ENCODE data around the gene GPRC5A. TPM values are rescaled to one million over a fixed set of nuclear protein-coding genes. Genes with fewer than 3 reads are reported as not detected.

The GPRC5A gene
- total and polyA plus RNA-seq, 2 of the 4 experiments (the other 2 are of a cell fraction) = 49.6 to 201 TPM

DNA sequence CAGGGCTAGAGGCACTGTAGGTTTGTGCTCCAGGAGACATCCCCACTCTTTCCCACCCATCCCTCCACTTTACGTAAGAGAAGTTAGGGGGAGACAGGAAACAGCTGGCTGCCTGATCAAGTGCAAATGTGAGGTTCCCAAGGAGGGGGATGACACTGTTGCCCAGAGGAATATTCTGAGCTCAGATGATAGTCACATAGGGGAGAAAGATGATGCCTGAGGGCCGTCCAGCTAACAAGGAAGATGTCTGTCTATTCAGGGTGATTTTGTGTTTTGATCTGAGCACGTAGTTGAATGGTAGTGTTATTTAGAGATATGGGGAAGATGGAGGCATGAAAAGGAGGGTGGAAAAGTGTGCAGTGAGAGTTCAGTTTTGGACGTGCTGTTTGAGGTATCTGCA, 74.5 kb downstream of the GPRC5A start:
- Histone ChIP-seq H4K8ac (ENCODE audit: low read depth in 2 of 2, low read length in 2 of 2) (no peak overlapping the region), H2AK5ac (ENCODE audit: low read depth, low read length) (no peak overlapping the region), H4K20me1 (ENCODE audit: insufficient read depth, low read length) (no peaks in the 10 kb centered on the region), H4K5ac (ENCODE audit: low read depth, low read length) (no peak overlapping the region), H3K4me1 (ENCODE audit: control insufficient read depth, insufficient read depth, low read length) (peaks cover 5% of the 10 kb centered on the region; the same call in 1 of the 2 replicates), H3K9me1 (ENCODE audit: insufficient read depth, low read length) (no peaks in the 10 kb centered on the region), H2BK20ac (ENCODE audit: low read depth, low read length) (no peak overlapping the region), H3K27me3 (ENCODE audit: control insufficient read depth, insufficient read depth, low read length) (no peaks in the 10 kb centered on the region), H3K9me3 (ENCODE audit: control insufficient read depth, insufficient read depth, low read length) (no peaks in the 10 kb centered on the region), H2BK120ac (ENCODE audit: low read depth, low read length) (no peak overlapping the region), H2AK9ac (replicated peaks; ENCODE audit: low read depth, low read length, poor library complexity) (no peak overlapping the region), H3K9ac (ENCODE audit: low read depth, low read length) (no peak overlapping the region), H4K91ac (ENCODE audit: insufficient read depth, low read depth, low read length) (no peak overlapping the region), H3K14ac (replicated peaks; ENCODE audit: low read depth, low read length) (no peak overlapping the region), H3K56ac (ENCODE audit: extremely low read depth, insufficient read depth, low read length) (no peak overlapping the region), H3K79me1 (ENCODE audit: low read depth in 1 of 2, low read length in 2 of 2) (no peaks in the 10 kb centered on the region), H3K4me2 (ENCODE audit: low read depth, low read length) (no peak overlapping the region), H3K36me3 (ENCODE audit: control insufficient read depth, insufficient read depth, low read length) (peaks cover 3% of the 10 kb centered on the region), H3K23ac (ENCODE audit: low read depth, low read length) (no peak overlapping the region), H3K4ac (ENCODE audit: low read depth, low read length) (no peak overlapping the region), H2BK5ac (ENCODE audit: low read depth, low read length, poor library complexity, severe bottlenecking) (no peak overlapping the region), H3K4me3 (ENCODE audit: insufficient read depth, low read depth, low read length) (no peak overlapping the region), H2AFZ (replicated peaks; ENCODE audit: low read length, poor library complexity) (no peak overlapping the region), H3K27ac (ENCODE audit: insufficient read depth, low read length) (no peak overlapping the region), H3K18ac (ENCODE audit: low read depth, low read length) (no peak overlapping the region), H2BK15ac (ENCODE audit: low read depth, low read length) (no peak overlapping the region)
- WGBS, 2 experiments (ENCODE audit: extremely low coverage in 2 of 2, insufficient read length in 1 of 2) = 40 to 100% methylated on average over 1 to 2 of the region's 4 CpGs
- ChIA-PET POLR2A (ENCODE audit: unreplicated experiment) (no interaction called here), CTCF (no interaction called here)
- intact Hi-C loops (cut with micrococcal nuclease) = no loop called here
- no peak for ATAC-seq (ENCODE audit: low read depth)
- DNase-seq = no peak
- BruUV-seq (replicated peaks) = no TSS peak
- dilution Hi-C loops (cut with HindIII; ENCODE audit: low sequenced_read_pairs, unreplicated experiment) = no loop called here
- TF ChIP-seq CEBPB (IDR thresholded peaks at IDR 0.05; ENCODE audit: low read depth, low read length) (no peak), POLR2A (IDR thresholded peaks at IDR 0.05; ENCODE audit: low read depth, low read length) (no peak), ELK1 (IDR thresholded peaks at IDR 0.05; ENCODE audit: borderline replicate concordance, low read depth, low read length) (no peak), RCOR1 (IDR thresholded peaks at IDR 0.05; ENCODE audit: insufficient replicate concordance, low read length) (no peak)
- in situ Hi-C loops (cut with MboI; ENCODE audit: low sequenced_read_pairs) = no loop called here

Other genes starting within 250 kb of the GPRC5A start
- gene GPR19, start 195.4 kb upstream of the GPRC5A start, total RNA-seq (2012; rRNA removed) = 0.28 and 0.36 TPM in 2 replicates
- 0.12 and 0.17 TPM in 2 replicates for gene GPR19, start 195.4 kb upstream of the GPRC5A start, polyA plus RNA-seq (2012; rRNA removed)
- gene CDKN1B, start 174.2 kb upstream of the GPRC5A start, total RNA-seq (2012; rRNA removed) = 17.4 and 28.1 TPM in 2 replicates
- gene CDKN1B, start 174.2 kb upstream of the GPRC5A start, polyA plus RNA-seq (2012; rRNA removed) = 7.9 and 13.9 TPM in 2 replicates
- gene APOLD1, start 105.9 kb upstream of the GPRC5A start, total RNA-seq (2012; rRNA removed) = 4.2 and 4.5 TPM in 2 replicates
- 2.3 and 2.4 TPM in 2 replicates for gene APOLD1, start 105.9 kb upstream of the GPRC5A start, polyA plus RNA-seq (2012; rRNA removed)
- 77.8 and 104 TPM in 2 replicates for gene DDX47, start 78.2 kb upstream of the GPRC5A start, total RNA-seq (2012; rRNA removed)
- gene DDX47, start 78.2 kb upstream of the GPRC5A start, polyA plus RNA-seq (2012; rRNA removed) = 71.5 and 89.5 TPM in 2 replicates
- gene GPRC5D, start 60.6 kb downstream of the GPRC5A start, total RNA-seq (2012; rRNA removed) = not detected in 2 replicates
- gene GPRC5D, start 60.6 kb downstream of the GPRC5A start, polyA plus RNA-seq (2012; rRNA removed) = not detected in 2 replicates
- 14.7 and 18.8 TPM in 2 replicates for gene HEBP1, start 108.7 kb downstream of the GPRC5A start, total RNA-seq (2012; rRNA removed)
- 44.2 and 49.2 TPM in 2 replicates for gene HEBP1, start 108.7 kb downstream of the GPRC5A start, polyA plus RNA-seq (2012; rRNA removed)
- gene FAM234B, start 152.8 kb downstream of the GPRC5A start, total RNA-seq (2012; rRNA removed) = 6.7 and 8.6 TPM in 2 replicates
- gene FAM234B, start 152.8 kb downstream of the GPRC5A start, polyA plus RNA-seq (2012; rRNA removed) = 3.6 and 3.7 TPM in 2 replicates
- gene GSG1, start 212.1 kb downstream of the GPRC5A start, total RNA-seq (2012; rRNA removed) = 2.5 and 2.9 TPM in 2 replicates
- 1.8 and 2.1 TPM in 2 replicates for gene GSG1, start 212.1 kb downstream of the GPRC5A start, polyA plus RNA-seq (2012; rRNA removed)